ENCODE data around the gene MINAR2. TPM values are rescaled to one million over a fixed set of nuclear protein-coding genes. Genes with fewer than 3 reads are reported as not detected.

The MINAR2 gene
- total RNA-seq, 1 experiment from 2014 or later: not detected

GRCh38 chr5:129746876-129747275, 1.0 kb upstream of the MINAR2 start:
- Mint-ChIP-seq H3K4me3 (no peak overlapping the region), H3K4me1 (peaks cover 12% of the 10 kb centered on the region), H3K36me3 (no peaks in the 10 kb centered on the region), H3K9me3 (no peaks in the 10 kb centered on the region), H3K27ac (no peak overlapping the region), H3K27me3 (ENCODE audit: low read depth) (no peaks in the 10 kb centered on the region)
- ChIA-PET POLR2A (no interaction called here), CTCF (no interaction called here)
- no peak for DNase-seq (ENCODE audit: low spot score)
- no peak for TF ChIP-seq SP1 (CRISPR knock-in tag; conservative IDR thresholded peaks at IDR 0.05)
- no peak for TF ChIP-seq MYBL2 (CRISPR knock-in tag; IDR thresholded peaks at IDR 0.05)
- TF ChIP-seq SMAD3 (CRISPR knock-in tag; IDR thresholded peaks at IDR 0.05; ENCODE audit: borderline replicate concordance): no peak
- TF ChIP-seq NFYB (CRISPR knock-in tag; conservative IDR thresholded peaks at IDR 0.05; ENCODE audit: low read depth): no peak
- no peak for TF ChIP-seq IRF2 (CRISPR knock-in tag; IDR thresholded peaks at IDR 0.05; ENCODE audit: borderline replicate concordance, low read depth)
- TF ChIP-seq FOXP4 (CRISPR knock-in tag; IDR thresholded peaks at IDR 0.05): no peak
- TF ChIP-seq E2F5 (CRISPR knock-in tag; IDR thresholded peaks at IDR 0.05): no peak
- TF ChIP-seq NFATC4 (CRISPR knock-in tag; IDR thresholded peaks at IDR 0.05): no peak
- TF ChIP-seq, protein P1, sequence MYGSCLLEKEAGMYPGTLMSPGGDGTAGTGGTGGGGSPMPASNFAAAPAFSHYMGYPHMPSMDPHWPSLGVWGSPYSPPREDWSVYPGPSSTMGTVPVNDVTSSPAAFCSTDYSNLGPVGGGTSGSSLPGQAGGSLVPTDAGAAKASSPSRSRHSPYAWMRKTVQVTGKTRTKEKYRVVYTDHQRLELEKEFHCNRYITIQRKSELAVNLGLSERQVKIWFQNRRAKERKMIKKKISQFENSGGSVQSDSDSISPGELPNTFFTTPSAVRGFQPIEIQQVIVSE (CRISPR knock-in tag; IDR thresholded peaks at IDR 0.05; ENCODE audit: borderline replicate concordance): no peak
- TF ChIP-seq GTF2I (CRISPR knock-in tag; conservative IDR thresholded peaks at IDR 0.05): no peak
- no peak for TF ChIP-seq SMAD4 (CRISPR knock-in tag; IDR thresholded peaks at IDR 0.05)
- TF ChIP-seq CREB1 (CRISPR knock-in tag; IDR thresholded peaks at IDR 0.05): no peak
- TF ChIP-seq OVOL2 (CRISPR knock-in tag; IDR thresholded peaks at IDR 0.05; ENCODE audit: borderline replicate concordance): no peak
- no peak for TF ChIP-seq E2F1 (CRISPR knock-in tag; IDR thresholded peaks at IDR 0.05)
- no peak for TF ChIP-seq ZNF423 (CRISPR knock-in tag; IDR thresholded peaks at IDR 0.05)
- TF ChIP-seq, protein P2, sequence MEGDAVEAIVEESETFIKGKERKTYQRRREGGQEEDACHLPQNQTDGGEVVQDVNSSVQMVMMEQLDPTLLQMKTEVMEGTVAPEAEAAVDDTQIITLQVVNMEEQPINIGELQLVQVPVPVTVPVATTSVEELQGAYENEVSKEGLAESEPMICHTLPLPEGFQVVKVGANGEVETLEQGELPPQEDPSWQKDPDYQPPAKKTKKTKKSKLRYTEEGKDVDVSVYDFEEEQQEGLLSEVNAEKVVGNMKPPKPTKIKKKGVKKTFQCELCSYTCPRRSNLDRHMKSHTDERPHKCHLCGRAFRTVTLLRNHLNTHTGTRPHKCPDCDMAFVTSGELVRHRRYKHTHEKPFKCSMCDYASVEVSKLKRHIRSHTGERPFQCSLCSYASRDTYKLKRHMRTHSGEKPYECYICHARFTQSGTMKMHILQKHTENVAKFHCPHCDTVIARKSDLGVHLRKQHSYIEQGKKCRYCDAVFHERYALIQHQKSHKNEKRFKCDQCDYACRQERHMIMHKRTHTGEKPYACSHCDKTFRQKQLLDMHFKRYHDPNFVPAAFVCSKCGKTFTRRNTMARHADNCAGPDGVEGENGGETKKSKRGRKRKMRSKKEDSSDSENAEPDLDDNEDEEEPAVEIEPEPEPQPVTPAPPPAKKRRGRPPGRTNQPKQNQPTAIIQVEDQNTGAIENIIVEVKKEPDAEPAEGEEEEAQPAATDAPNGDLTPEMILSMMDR (IDR thresholded peaks at IDR 0.05): no peak
- TF ChIP-seq MXD4 (CRISPR knock-in tag; IDR thresholded peaks at IDR 0.05; ENCODE audit: borderline replicate concordance): no peak
- TF ChIP-seq, protein P3, sequence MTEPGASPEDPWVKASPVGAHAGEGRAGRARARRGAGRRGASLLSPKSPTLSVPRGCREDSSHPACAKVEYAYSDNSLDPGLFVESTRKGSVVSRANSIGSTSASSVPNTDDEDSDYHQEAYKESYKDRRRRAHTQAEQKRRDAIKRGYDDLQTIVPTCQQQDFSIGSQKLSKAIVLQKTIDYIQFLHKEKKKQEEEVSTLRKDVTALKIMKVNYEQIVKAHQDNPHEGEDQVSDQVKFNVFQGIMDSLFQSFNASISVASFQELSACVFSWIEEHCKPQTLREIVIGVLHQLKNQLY (CRISPR knock-in tag; IDR thresholded peaks at IDR 0.05): no peak
- TF ChIP-seq TCF7 (CRISPR knock-in tag; IDR thresholded peaks at IDR 0.05; ENCODE audit: low read depth): no peak
- TF ChIP-seq, protein P4, sequence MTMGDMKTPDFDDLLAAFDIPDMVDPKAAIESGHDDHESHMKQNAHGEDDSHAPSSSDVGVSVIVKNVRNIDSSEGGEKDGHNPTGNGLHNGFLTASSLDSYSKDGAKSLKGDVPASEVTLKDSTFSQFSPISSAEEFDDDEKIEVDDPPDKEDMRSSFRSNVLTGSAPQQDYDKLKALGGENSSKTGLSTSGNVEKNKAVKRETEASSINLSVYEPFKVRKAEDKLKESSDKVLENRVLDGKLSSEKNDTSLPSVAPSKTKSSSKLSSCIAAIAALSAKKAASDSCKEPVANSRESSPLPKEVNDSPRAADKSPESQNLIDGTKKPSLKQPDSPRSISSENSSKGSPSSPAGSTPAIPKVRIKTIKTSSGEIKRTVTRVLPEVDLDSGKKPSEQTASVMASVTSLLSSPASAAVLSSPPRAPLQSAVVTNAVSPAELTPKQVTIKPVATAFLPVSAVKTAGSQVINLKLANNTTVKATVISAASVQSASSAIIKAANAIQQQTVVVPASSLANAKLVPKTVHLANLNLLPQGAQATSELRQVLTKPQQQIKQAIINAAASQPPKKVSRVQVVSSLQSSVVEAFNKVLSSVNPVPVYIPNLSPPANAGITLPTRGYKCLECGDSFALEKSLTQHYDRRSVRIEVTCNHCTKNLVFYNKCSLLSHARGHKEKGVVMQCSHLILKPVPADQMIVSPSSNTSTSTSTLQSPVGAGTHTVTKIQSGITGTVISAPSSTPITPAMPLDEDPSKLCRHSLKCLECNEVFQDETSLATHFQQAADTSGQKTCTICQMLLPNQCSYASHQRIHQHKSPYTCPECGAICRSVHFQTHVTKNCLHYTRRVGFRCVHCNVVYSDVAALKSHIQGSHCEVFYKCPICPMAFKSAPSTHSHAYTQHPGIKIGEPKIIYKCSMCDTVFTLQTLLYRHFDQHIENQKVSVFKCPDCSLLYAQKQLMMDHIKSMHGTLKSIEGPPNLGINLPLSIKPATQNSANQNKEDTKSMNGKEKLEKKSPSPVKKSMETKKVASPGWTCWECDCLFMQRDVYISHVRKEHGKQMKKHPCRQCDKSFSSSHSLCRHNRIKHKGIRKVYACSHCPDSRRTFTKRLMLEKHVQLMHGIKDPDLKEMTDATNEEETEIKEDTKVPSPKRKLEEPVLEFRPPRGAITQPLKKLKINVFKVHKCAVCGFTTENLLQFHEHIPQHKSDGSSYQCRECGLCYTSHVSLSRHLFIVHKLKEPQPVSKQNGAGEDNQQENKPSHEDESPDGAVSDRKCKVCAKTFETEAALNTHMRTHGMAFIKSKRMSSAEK (CRISPR knock-in tag; IDR thresholded peaks at IDR 0.05; ENCODE audit: borderline replicate concordance): no peak
- no peak for ATAC-seq
